ENCODE results near the gene RNF217.
"Not testable (repeated sequence)": the region's sequence is repeated elsewhere in the genome, so short reads cannot be mapped to it uniquely, and the experiment has no call there.

Gene RNF217

DNA sequence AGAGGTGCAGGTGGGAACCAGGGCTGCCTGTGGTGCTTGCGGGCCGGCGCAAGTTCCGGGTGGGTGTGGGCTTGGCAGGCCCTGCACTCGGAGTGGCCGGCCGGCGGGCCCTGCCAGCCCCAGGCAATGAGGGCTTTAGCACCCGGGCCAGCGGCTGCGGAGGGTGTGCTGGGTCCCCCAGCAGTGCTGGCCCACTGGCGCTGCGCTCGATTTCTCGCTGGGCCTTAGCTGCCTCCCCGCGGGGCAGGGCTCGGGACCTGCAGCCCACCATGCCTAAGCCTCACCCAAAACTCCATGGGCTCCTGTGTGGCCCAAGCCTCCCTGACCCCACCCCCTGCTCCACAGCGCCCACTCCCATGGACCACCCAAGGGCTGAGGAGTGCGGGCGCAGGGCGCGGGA is 163.6 kb downstream of the RNF217 start:
- H3K9me3 Mint-ChIP-seq, DNase-seq, CTCF ChIA-PET, H3K4me3 Mint-ChIP-seq, H3K4me1 Mint-ChIP-seq, H3K36me3 Mint-ChIP-seq, H3K27ac Mint-ChIP-seq, H3K27me3 Mint-ChIP-seq: not testable (repeated sequence)

DNA sequence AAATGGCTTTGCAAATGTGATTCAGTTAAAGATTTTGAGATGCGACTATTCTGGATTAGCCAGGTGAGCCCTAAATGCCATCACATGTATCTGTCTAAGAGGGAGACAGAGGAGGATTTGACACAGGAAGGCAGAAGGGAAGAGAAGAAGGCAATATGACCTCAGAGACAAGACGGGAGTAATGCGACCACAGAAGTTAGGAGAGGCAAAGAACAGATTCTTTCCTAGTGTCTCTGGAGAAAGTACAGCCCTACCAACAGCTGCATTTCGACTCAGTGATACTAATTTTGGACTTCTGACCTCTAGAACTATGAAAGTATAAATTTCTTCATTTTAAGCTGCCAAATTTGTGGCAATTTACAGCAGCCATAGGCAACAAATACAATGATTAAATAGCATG is 167.1 kb downstream of the RNF217 start:
- H3K36me3 Mint-ChIP-seq: no peaks in the 10 kb centered on the region
- CTCF ChIA-PET: no interaction called here

DNA sequence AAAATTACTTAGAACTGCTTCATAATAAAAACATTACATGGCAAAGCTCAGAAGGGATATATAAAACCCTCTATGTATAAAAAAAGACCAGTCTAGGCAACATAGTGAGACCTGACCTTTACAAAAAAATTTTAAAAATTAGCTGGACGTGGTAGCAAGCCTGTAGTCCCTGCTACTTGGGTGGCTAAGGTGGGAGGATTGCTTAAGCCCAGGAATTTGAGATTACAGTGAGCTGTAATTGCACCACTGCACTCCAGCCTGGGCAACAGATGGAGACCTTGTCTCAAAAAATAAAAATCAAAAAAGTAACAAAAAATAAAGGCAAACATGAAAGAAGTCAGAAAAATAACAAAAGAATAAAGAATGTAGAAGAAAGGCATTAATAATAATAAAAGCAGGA is 169.8 kb downstream of the RNF217 start:
- Mint-ChIP-seq H3K27ac (no peak overlapping the region), H3K4me3 (no peak overlapping the region), H3K4me1 (no peaks in the 10 kb centered on the region), H3K9me3 (no peaks in the 10 kb centered on the region), H3K36me3 (no peaks in the 10 kb centered on the region), H3K27me3 (no peaks in the 10 kb centered on the region)
- CTCF ChIA-PET: no interaction called here
- no peak for DNase-seq

More for the DNA sequence above, 167.1 kb downstream of the RNF217 start:
- no peak for DNase-seq
- no peak overlapping the region for H3K4me3 Mint-ChIP-seq
- no peak overlapping the region for H3K27ac Mint-ChIP-seq
- H3K27me3 Mint-ChIP-seq: no peaks in the 10 kb centered on the region
- H3K9me3 Mint-ChIP-seq: no peaks in the 10 kb centered on the region
- no peaks in the 10 kb centered on the region for H3K4me1 Mint-ChIP-seq

DNA sequence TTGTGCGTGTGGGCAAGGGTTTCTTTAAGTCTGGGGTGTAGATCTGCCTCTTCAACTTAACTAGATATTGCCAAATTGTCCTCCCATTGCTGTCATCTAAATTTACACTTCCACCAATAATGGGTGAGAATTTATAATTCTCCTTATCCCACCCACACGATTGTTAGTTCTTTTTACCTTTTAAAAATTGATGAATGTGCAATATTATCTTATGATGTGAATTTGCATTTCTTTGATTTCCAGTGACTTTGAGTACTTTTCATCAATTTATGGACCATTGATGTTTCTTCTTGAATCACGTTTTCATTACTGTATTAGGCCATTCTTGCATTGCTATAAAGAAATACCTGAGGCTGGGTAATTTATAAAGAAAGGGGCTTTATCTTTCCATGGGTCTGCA is 174.1 kb downstream of the RNF217 start:
- H3K4me3 Mint-ChIP-seq: no peak overlapping the region
- no peaks in the 10 kb centered on the region for H3K4me1 Mint-ChIP-seq
- H3K36me3 Mint-ChIP-seq: no peaks in the 10 kb centered on the region

DNA sequence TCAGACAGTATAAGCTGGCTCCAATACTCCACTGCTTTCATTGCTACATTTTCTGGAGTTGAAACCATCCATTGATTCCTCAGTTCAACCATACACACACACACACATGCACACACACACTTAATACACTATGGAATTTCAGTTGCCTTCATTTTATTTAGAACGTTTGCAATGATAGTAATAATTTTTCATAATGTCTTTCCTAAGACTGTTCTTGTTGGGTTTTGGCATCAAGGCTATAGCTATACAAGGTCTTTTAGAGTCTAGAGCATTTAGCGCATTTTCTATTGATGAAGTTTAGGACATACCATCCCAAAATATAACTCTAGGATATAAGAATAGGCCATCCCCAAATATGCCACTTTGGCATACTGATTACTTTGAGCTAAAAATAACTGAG is 175.8 kb downstream of the RNF217 start:
- DNase-seq: no peak
- no peak overlapping the region for H3K27ac Mint-ChIP-seq
- no peaks in the 10 kb centered on the region for H3K36me3 Mint-ChIP-seq
- peaks cover 4% of the 10 kb centered on the region for H3K27me3 Mint-ChIP-seq
- H3K9me3 Mint-ChIP-seq: no peaks in the 10 kb centered on the region
- no peak overlapping the region for H3K4me3 Mint-ChIP-seq
- no peaks in the 10 kb centered on the region for H3K4me1 Mint-ChIP-seq
- CTCF ChIA-PET: no interaction called here

More for the DNA sequence above, 174.1 kb downstream of the RNF217 start:
- Mint-ChIP-seq H3K9me3 (no peaks in the 10 kb centered on the region), H3K27me3 (peaks cover 4% of the 10 kb centered on the region), H3K27ac (no peak overlapping the region)
- CTCF ChIA-PET: no interaction called here
- DNase-seq: no peak

DNA sequence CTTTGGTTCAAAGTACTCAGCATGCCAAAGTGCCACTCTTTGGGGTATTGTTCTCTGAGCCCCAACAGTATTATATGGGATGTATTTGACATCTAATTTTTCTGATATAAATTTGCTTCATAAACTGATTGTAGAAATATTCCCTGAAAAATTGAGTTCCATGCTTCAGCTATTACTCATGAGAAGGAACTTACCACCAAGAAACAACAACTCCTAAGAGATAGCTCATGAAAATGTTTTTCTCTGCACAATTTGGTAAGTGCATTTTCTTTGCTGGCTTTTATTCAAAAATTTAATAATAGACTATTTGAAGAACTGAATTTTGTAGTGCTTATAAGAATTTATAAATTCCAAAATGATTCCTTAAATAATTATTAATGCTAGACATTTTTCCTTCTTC is 178.6 kb downstream of the RNF217 start:
- Mint-ChIP-seq H3K9me3 (no peaks in the 10 kb centered on the region), H3K4me1 (no peaks in the 10 kb centered on the region), H3K27me3 (peaks cover 15% of the 10 kb centered on the region), H3K36me3 (no peaks in the 10 kb centered on the region), H3K4me3 (no peak overlapping the region), H3K27ac (no peak overlapping the region)
- CTCF ChIA-PET: interaction anchor here (1.7 kb wide), 1 partner anchor 10 kb away, joined by 5 read pairs; no protein-coding TSS in a partner anchor
- no peak for DNase-seq
